Measurements from ENCODE around the gene ABHD2.
A peak's percentile ranks its signal among the peaks of the same experiment; 100 is the strongest.

ABHD2 gene

GRCh38 chr15:89171136-89172072 is 83.1 kb downstream of the ABHD2 start:
- DNase-seq: peak; percentile 39

- no peak for DNase-seq
Measured at GRCh38 chr15:89172921-89173320, 84.7 kb downstream of the ABHD2 start.

GRCh38 chr15:89174476-89174875 is 86.2 kb downstream of the ABHD2 start:
- no peak for DNase-seq

GRCh38 chr15:89175617-89176191 is 87.4 kb downstream of the ABHD2 start:
- DNase-seq: no peak

GRCh38 chr15:89177116-89177515 is 88.9 kb downstream of the ABHD2 start:
- DNase-seq: no peak

- DNase-seq: peak; percentile 79
Measured at GRCh38 chr15:89177633-89178306, 89.5 kb downstream of the ABHD2 start.

GRCh38 chr15:89178307-89178977 is 90.2 kb downstream of the ABHD2 start:
- peak; percentile 39 for DNase-seq

- peak; percentile 73 for DNase-seq
Measured at GRCh38 chr15:89179966-89180875, 92.0 kb downstream of the ABHD2 start.

- no peak for DNase-seq
Measured at GRCh38 chr15:89184357-89184756, 96.1 kb downstream of the ABHD2 start.

GRCh38 chr15:89184886-89185526 is 96.8 kb downstream of the ABHD2 start:
- no peak for DNase-seq

GRCh38 chr15:89186803-89187202 is 98.5 kb downstream of the ABHD2 start:
- DNase-seq: no peak

- no peak for DNase-seq
Measured at GRCh38 chr15:89187301-89187985, 99.2 kb downstream of the ABHD2 start.

GRCh38 chr15:89187986-89188514 is 99.8 kb downstream of the ABHD2 start:
- no peak for DNase-seq

- DNase-seq: no peak
Measured at GRCh38 chr15:89192136-89192535, 103.9 kb downstream of the ABHD2 start.

- DNase-seq: no peak
Measured at GRCh38 chr15:89192766-89193165, 104.5 kb downstream of the ABHD2 start.

- DNase-seq: no peak
Measured at GRCh38 chr15:89194608-89195007, 106.4 kb downstream of the ABHD2 start.

GRCh38 chr15:89195836-89196235 is 107.6 kb downstream of the ABHD2 start:
- DNase-seq: no peak

GRCh38 chr15:89196241-89196640 is 108.0 kb downstream of the ABHD2 start:
- no peak for DNase-seq

- DNase-seq: peak; percentile 64
Measured at GRCh38 chr15:89196994-89197393, 108.7 kb downstream of the ABHD2 start.

- DNase-seq: peak; percentile 63
Measured at GRCh38 chr15:89197503-89197971, 109.3 kb downstream of the ABHD2 start.
